HFF-Myc (cell line): ENCODE measurements around the gene APBA3.

Source experiments
- DNase-seq: peaks from one replicate; pipeline ENCODE4 v3.0.0-alpha.2; 2011; ENCODE audit warnings: low read depth; ENCODE audit errors: extremely low read depth
- H3K4me3 ChIP-seq: replicated peaks from 2 replicates; pipeline ENCODE4 v1.5.1; 2011; ENCODE audit warnings: low read depth, mild to moderate bottlenecking, control low read depth, low read length
- CTCF ChIP-seq: IDR thresholded peaks from 2 replicates; pipeline ENCODE4 v1.5.1; 2012; ENCODE audit warnings: mild to moderate bottlenecking, low read depth, low read length, control low read depth; ENCODE audit errors: missing control alignments

APBA3 gene

GRCh38 chr19:3701200-3701599 lies 60.3 kb downstream of the APBA3 start:
- TF ChIP-seq CTCF, result no peak
- no peak overlapping the region for H3K4me3 ChIP-seq
- DNase-seq, result no peak
